SIG-M5 treated with dmso at 0.1 percent for 504 hours (cell line): ENCODE measurements around the gene PEX14.

Experiments used
- DNase-seq: peaks from one replicate; lab custom pipeline; 2025; ENCODE audit not compliant: unreplicated experiment; lab: John Stamatoyannopoulos, UW

Gene PEX14

GRCh38 chr1:10662824-10663677, 188.3 kb downstream of the PEX14 start:
- DNase-seq, result no peak

- no peak for DNase-seq
Observed at GRCh38 chr1:10663678-10664035, 188.9 kb downstream of the PEX14 start.

GRCh38 chr1:10664251-10664650, 189.5 kb downstream of the PEX14 start:
- DNase-seq, result no peak

GRCh38 chr1:10665226-10665625, 190.5 kb downstream of the PEX14 start:
- DNase-seq, result no peak

GRCh38 chr1:10665930-10666850, 191.4 kb downstream of the PEX14 start:
- no peak for DNase-seq

GRCh38 chr1:10667861-10668761, 193.4 kb downstream of the PEX14 start:
- DNase-seq, result no peak

GRCh38 chr1:10669570-10669969, 194.8 kb downstream of the PEX14 start:
- DNase-seq, result no peak

- DNase-seq, result no peak
Observed at GRCh38 chr1:10670190-10670589, 195.4 kb downstream of the PEX14 start.

GRCh38 chr1:10671090-10671489, 196.3 kb downstream of the PEX14 start:
- DNase-seq, result no peak

GRCh38 chr1:10671622-10672342, 197.0 kb downstream of the PEX14 start:
- no peak for DNase-seq

GRCh38 chr1:10672343-10673050, 197.7 kb downstream of the PEX14 start:
- DNase-seq, result no peak

- DNase-seq, result no peak
Observed at GRCh38 chr1:10673109-10673711, 198.5 kb downstream of the PEX14 start.

- DNase-seq, result no peak
Observed at GRCh38 chr1:10674222-10674621, 199.5 kb downstream of the PEX14 start.

GRCh38 chr1:10674700-10675609, 200.2 kb downstream of the PEX14 start:
- DNase-seq, result no peak

- DNase-seq, result no peak
Observed at GRCh38 chr1:10675813-10676212, 201.1 kb downstream of the PEX14 start.

GRCh38 chr1:10676963-10677362, 202.2 kb downstream of the PEX14 start:
- no peak for DNase-seq

- DNase-seq, result no peak
Observed at GRCh38 chr1:10677491-10678391, 203.0 kb downstream of the PEX14 start.
